GM12872 (cell line): ENCODE results near the gene SEPHS1.

Experiments
- CTCF ChIP-seq: IDR thresholded peaks from 3 replicates; pipeline ENCODE4 v1.5.1; 2011; ENCODE audit warnings: low read depth, mild to moderate bottlenecking, low read length, moderate library complexity; ENCODE audit not compliant: insufficient read depth

SEPHS1 gene

GRCh38 chr10:13388478-13389230, 40.6 kb upstream of the SEPHS1 start:
- TF ChIP-seq CTCF, result no peak

- no peak for TF ChIP-seq CTCF
These were observed 37.9 kb upstream of the SEPHS1 start for GRCh38 chr10:13386021-13386420.

GRCh38 chr10:13383399-13383761, 35.3 kb upstream of the SEPHS1 start:
- no peak for TF ChIP-seq CTCF

- TF ChIP-seq CTCF, result no peak
These were observed 34.8 kb upstream of the SEPHS1 start for GRCh38 chr10:13382703-13383398.

GRCh38 chr10:13376746-13377145, 28.7 kb upstream of the SEPHS1 start:
- no peak for TF ChIP-seq CTCF

GRCh38 chr10:13376297-13376696, 28.2 kb upstream of the SEPHS1 start:
- no peak for TF ChIP-seq CTCF

GRCh38 chr10:13375791-13376190, 27.7 kb upstream of the SEPHS1 start:
- TF ChIP-seq CTCF, result no peak
